Erythroblast (primary cell): ENCODE measurements around the gene SAG.

Experiments
- GATA1 ChIP-seq: IDR thresholded peaks from 2 replicates; pipeline ENCODE4 v1.6.1; 2011; ENCODE audit warnings: low read depth, mild to moderate bottlenecking, control low read depth, low read length, moderate library complexity
- POLR2A ChIP-seq: IDR thresholded peaks from 2 replicates; pipeline ENCODE4 v1.6.1; 2011; ENCODE audit warnings: mild to moderate bottlenecking, low read length

GRCh38 chr2:233334915-233335314, 27.3 kb downstream of the SAG start:
- TF ChIP-seq POLR2A: no peak
- TF ChIP-seq GATA1: no peak
